Measurements from ENCODE around the gene SLC5A10. TPM values are rescaled to one million over a fixed set of nuclear protein-coding genes. Genes with fewer than 3 reads are reported as not detected.

SLC5A10 gene
- total and polyA plus RNA-seq, 12 donors: 0.06 to 0.19 (median 0.10) TPM; not detected in 6

GRCh38 chr17:18968945-18969887 lies 17.3 kb downstream of the SLC5A10 start:
- intact Hi-C loops (cut with DNase I): loop anchor here in 1 of 10 donors (5.0 kb wide), 1 partner anchor 53 kb away; no protein-coding TSS in a partner anchor
- no peak overlapping the region for H3K4me3 ChIP-seq
- no peaks in the 10 kb centered on the region for H3K36me3 ChIP-seq
- H3K27me3 ChIP-seq: no peaks in the 10 kb centered on the region
- H3K9me3 ChIP-seq: no peaks in the 10 kb centered on the region
- H3K4me1 ChIP-seq: peaks cover 0 to 7% (median 0%) of the 10 kb centered on the region in 9 donors
- ATAC-seq (peak in 1 of 8 donors; percentile 23), DNase-seq (no peak)
- 77 to 82% methylated on average over 23 of the region's 23 CpGs for WGBS, 2 donors
- TF ChIP-seq, protein P1, sequence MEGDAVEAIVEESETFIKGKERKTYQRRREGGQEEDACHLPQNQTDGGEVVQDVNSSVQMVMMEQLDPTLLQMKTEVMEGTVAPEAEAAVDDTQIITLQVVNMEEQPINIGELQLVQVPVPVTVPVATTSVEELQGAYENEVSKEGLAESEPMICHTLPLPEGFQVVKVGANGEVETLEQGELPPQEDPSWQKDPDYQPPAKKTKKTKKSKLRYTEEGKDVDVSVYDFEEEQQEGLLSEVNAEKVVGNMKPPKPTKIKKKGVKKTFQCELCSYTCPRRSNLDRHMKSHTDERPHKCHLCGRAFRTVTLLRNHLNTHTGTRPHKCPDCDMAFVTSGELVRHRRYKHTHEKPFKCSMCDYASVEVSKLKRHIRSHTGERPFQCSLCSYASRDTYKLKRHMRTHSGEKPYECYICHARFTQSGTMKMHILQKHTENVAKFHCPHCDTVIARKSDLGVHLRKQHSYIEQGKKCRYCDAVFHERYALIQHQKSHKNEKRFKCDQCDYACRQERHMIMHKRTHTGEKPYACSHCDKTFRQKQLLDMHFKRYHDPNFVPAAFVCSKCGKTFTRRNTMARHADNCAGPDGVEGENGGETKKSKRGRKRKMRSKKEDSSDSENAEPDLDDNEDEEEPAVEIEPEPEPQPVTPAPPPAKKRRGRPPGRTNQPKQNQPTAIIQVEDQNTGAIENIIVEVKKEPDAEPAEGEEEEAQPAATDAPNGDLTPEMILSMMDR (IDR thresholded peaks at IDR 0.05): no peak
- H3K27ac ChIP-seq: no peak overlapping the region

DNA sequence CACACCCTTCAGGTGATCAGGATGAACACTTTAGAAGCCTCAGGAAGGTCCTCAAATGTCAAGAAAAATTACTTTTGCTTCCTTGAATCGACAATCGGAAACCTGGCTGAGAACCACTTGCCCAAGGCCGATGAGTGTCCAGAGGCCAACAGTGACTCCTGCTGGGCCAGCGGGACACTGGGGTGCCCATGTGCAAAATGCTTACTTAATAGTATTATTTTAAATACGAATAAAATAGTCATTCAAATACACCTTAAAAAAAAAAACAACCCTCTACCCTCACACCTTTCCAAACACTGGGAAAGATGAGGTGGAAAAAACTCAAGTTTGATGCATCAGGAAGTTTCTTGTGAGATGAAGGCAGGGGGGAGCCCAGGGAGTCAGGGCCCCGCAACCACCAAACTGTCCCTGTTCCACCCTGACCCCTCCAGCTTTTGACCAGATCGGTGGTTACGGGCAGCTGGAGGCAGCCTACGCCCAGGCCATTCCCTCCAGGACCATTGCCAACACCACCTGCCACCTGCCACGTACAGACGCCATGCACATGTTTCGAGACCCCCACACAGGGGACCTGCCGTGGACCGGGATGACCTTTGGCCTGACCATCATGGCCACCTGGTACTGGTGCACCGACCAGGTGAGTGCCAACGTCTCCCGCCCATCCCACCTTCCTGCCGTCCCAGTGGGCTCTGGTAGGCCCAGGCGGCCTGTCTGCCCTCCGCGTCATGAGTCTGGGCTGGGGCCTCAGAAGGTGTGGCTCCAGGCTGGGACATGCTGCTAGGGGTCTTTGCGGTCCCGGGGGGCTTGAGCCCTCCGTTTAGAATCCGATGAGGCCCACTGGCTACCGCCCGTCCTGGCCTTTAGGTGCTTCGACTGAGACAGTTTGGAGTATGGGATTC lies 18.9 kb downstream of the SLC5A10 start:
- TF ChIP-seq, protein P1 (IDR thresholded peaks at IDR 0.05): no peak
- DNase-seq (no peak), ATAC-seq (no peak)
- 90 to 95% methylated on average over 27 to 28 of the region's 28 CpGs for WGBS, 2 donors
- intact Hi-C loops (cut with DNase I): loop anchor here in 1 of 10 donors (10.0 kb wide), 1 partner anchor 54 kb away; no protein-coding TSS in a partner anchor
- Histone ChIP-seq H3K4me1 (peaks cover 0 to 7% (median 0%) of the 10 kb centered on the region in 9 donors), H3K4me3 (no peak overlapping the region), H3K9me3 (no peaks in the 10 kb centered on the region), H3K27me3 (no peaks in the 10 kb centered on the region), H3K27ac (no peak overlapping the region), H3K36me3 (no peaks in the 10 kb centered on the region)

- TF ChIP-seq, protein P1 (IDR thresholded peaks at IDR 0.05): no peak
- 96 to 98% methylated on average over 7 of the region's 7 CpGs for WGBS, 2 donors
- intact Hi-C loops (cut with DNase I): loop anchor here in 1 of 10 donors (10.0 kb wide), 1 partner anchor 53 kb away; no protein-coding TSS in a partner anchor
- no peak for DNase-seq
- no peak overlapping the region for H3K27ac ChIP-seq
- no peak for ATAC-seq
- no peaks in the 10 kb centered on the region for H3K27me3 ChIP-seq
- no peak overlapping the region for H3K4me3 ChIP-seq
- H3K36me3 ChIP-seq: no peaks in the 10 kb centered on the region
- H3K4me1 ChIP-seq: peaks cover 0 to 7% (median 0%) of the 10 kb centered on the region in 9 donors
- H3K9me3 ChIP-seq: no peaks in the 10 kb centered on the region
These were observed 19.8 kb downstream of the SLC5A10 start for GRCh38 chr17:18971801-18972200.
